K562 (cell line): Measurements from ENCODE around the gene UQCRC2. TPM values are rescaled to one million over a fixed set of nuclear protein-coding genes. Genes with fewer than 3 reads are reported as not detected.

Experiments used
- CBFA2T2 ChIP-seq: fragments of 450-650 bp; conservative IDR thresholded peaks from 2 replicates; pipeline ENCODE4 v1.6.1; 2017; ENCODE audit warnings: mild to moderate bottlenecking
- E2F6 ChIP-seq, 2 experiments: IDR thresholded peaks; 2 replicates each; pipeline ENCODE4 v1.6.1; 2011; ENCODE audit warnings: borderline replicate concordance in 1 of 2, control low read depth in 1 of 2, low read depth in 1 of 2, low read length in 1 of 2, mild to moderate bottlenecking in 1 of 2, mixed read lengths in 1 of 2, moderate library complexity in 1 of 2; ENCODE audit not compliant: insufficient read depth in 1 of 2, insufficient read length in 1 of 2, poor library complexity in 1 of 2, severe bottlenecking in 1 of 2; ENCODE audit errors: extremely low read depth in 1 of 2
- HNRNPK ChIP-seq: fragments of 200-400 bp; formaldehyde crosslinking; IDR thresholded peaks from one replicate; pipeline ENCODE4 v1.6.1; 2018; ENCODE audit warnings: mild to moderate bottlenecking, low read depth, low read length; ENCODE audit not compliant: poor library complexity, severe bottlenecking
- IFI16 ChIP-seq: fragments of 250-450 bp; sonication (Bioruptor Pico); IDR thresholded peaks from 2 replicates; pipeline ENCODE4 v2.1.2; 2022; ENCODE audit warnings: mild to moderate bottlenecking, inconsistent platforms
- PHF8 ChIP-seq: fragments of 200-600 bp; sonication (generic); IDR thresholded peaks from 2 replicates; pipeline ENCODE4 v1.6.1; 2012; ENCODE audit warnings: mixed run types, mild to moderate bottlenecking, inconsistent platforms, low read length, moderate library complexity, borderline replicate concordance
- PTBP1 ChIP-seq: fragments of 200-400 bp; formaldehyde crosslinking; IDR thresholded peaks from 2 replicates; pipeline ENCODE4 v1.6.1; 2017; ENCODE audit warnings: low read depth, low read length
- RBM25 ChIP-seq: fragments of 200-400 bp; formaldehyde crosslinking; IDR thresholded peaks from 2 replicates; pipeline ENCODE4 v1.6.1; 2018; ENCODE audit warnings: low read length, low read depth, moderate library complexity; ENCODE audit not compliant: severe bottlenecking
- RBM39 ChIP-seq: fragments of 200-400 bp; formaldehyde crosslinking; optimal IDR thresholded peaks from 2 replicates; pipeline ENCODE3; 2018; ENCODE audit warnings: low read depth, low read length
- RFX1 ChIP-seq: fragments of 450-650 bp; IDR thresholded peaks from 2 replicates; pipeline ENCODE4 v1.6.1; 2016; ENCODE audit warnings: mild to moderate bottlenecking, moderate library complexity
- RUNX1 ChIP-seq: sonication (generic); IDR thresholded peaks from 2 replicates; pipeline ENCODE4 v1.6.1; 2016; ENCODE audit warnings: antibody characterized with exemption, low read depth
- SMAD4 ChIP-seq: fragments of 250-450 bp; sonication (Bioruptor Pico); conservative IDR thresholded peaks from 2 replicates; pipeline ENCODE4 v1.8.0; 2021; ENCODE audit warnings: inconsistent platforms, mild to moderate bottlenecking, moderate library complexity
- TBP ChIP-seq: optimal IDR thresholded peaks from 2 replicates; pipeline ENCODE3; 2011; ENCODE audit warnings: low read depth, low read length, improper control_type of control experiment
- TFAP4 ChIP-seq: sonication (generic); formaldehyde crosslinking; IDR thresholded peaks from 2 replicates; pipeline ENCODE4 v1.8.0; 2022; ENCODE audit warnings: missing genetic modification reagents, mild to moderate bottlenecking, moderate library complexity, borderline replicate concordance
- ZBTB1 ChIP-seq: sonication (generic); formaldehyde crosslinking; IDR thresholded peaks from 2 replicates; pipeline ENCODE4 v1.8.1; 2023; ENCODE audit warnings: missing genetic modification reagents, low read depth, mild to moderate bottlenecking, borderline replicate concordance
- ZFP30 ChIP-seq: fragments of 250-450 bp; sonication (Bioruptor Pico); IDR thresholded peaks from 2 replicates; pipeline ENCODE4 v1.8.0; 2022; ENCODE audit warnings: moderate library complexity, mild to moderate bottlenecking, inconsistent platforms, borderline replicate concordance
- ZFX ChIP-seq: sonication (generic); formaldehyde crosslinking; IDR thresholded peaks from 2 replicates; pipeline ENCODE4 v1.8.0; 2022; ENCODE audit warnings: mild to moderate bottlenecking, missing genetic modification reagents, moderate library complexity
- polyA plus RNA-seq, 8 experiments: library from polyadenylated mRNA; depleted of rRNA in 4 of 8; stranded (reverse) in 5 of 8; unstranded in 3 of 8; fragments of >200 nt; fragmentation: Nextera tagmentation in 2 of 8; fragmentation: Illumina TruSeq in 1 of 8; extraction: Ambion mirVana in 2 of 8; extraction: Trizol in 1 of 8; gene quantifications; 2 replicates each; pipeline versions ENCODE4 v1.2.1 to v1.2.3, GENCODE V29; 2011 to 2014; ENCODE audit warnings: inconsistent platforms in 1 of 8, missing spikeins in 1 of 8
- total RNA-seq, 7 experiments: library from RNA; depleted of rRNA in 6 of 7; stranded (reverse); fragments of >200 nt in 6 of 7; fragmentation: Illumina TruSeq in 2 of 7; extraction: Trizol in 2 of 7; gene quantifications; 2 replicates each; pipeline versions ENCODE4 v1.2.1 to v1.2.3, GENCODE V29; 2011 to 2021; ENCODE audit warnings: low replicate concordance in 1 of 7
- TF ChIP-seq, protein P1 (sequence below): sonication (generic); formaldehyde crosslinking; IDR thresholded peaks from 2 replicates; pipeline ENCODE4 v1.8.0; 2022; ENCODE audit warnings: missing genetic modification reagents, mild to moderate bottlenecking, borderline replicate concordance
- TF ChIP-seq, protein P2 (sequence below): fragments of 450-650 bp; formaldehyde crosslinking; IDR thresholded peaks from 2 replicates; pipeline ENCODE4 v1.4.0; 2020; ENCODE audit warnings: mild to moderate bottlenecking, moderate library complexity
- TF ChIP-seq, protein P3 (sequence below), 2 experiments: fragments of 450-650 bp in 1 of 2; sonication (generic) in 1 of 2; formaldehyde crosslinking in 1 of 2; IDR thresholded peaks in 1 of 2; conservative IDR thresholded peaks in 1 of 2; 2 replicates each; pipeline versions ENCODE4 v1.6.1 to v1.8.1; 2016 to 2023; ENCODE audit warnings: mild to moderate bottlenecking in 2 of 2, moderate library complexity in 2 of 2, inconsistent platforms in 1 of 2, missing genetic modification reagents in 1 of 2

The UQCRC2 gene
- total and polyA plus RNA-seq, 9 of the 15 experiments (the other 6 are each of a cell fraction or from before 2014, with no cell fraction given), result 177 to 516 (median 319) TPM

DNA sequence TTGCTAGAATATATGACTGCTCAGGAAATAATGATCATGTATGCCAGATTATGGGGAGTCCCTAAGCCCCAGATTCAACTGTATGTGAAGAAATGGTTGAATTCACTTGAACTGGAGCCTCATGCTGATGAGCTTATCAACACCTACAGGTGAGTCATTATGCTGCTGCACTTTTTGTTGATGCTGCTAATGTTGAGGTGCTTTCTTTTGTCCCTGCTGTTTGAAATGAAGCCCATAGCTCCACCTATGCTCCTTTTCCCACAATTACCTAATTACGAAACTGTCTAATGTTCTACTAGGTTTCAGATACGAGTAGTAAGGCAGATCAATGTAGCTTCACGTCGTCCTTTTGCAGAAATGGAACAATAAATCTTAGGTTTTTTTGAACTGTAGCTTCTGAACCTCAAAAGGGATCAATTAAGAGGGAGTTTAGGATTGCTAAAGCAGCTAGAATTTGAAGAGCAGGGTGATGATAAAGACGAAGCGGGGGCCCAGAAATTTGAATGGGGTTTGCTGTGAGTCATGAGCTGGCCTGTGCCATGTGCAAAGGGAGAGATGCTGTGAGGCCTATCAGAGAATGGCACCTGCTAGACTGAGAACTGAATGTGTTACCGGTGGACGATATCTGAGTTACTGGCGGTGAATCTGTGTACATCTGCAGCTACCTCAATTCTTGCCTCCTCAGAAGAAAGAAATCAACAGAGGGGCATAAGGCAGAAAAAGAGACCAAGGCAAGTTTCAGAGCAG, 6.1 kb upstream of the UQCRC2 start (continued):
- TF ChIP-seq ZFX (CRISPR knock-in tag), result no peak
- TF ChIP-seq RBM39, result no peak
- TF ChIP-seq, protein P1, sequence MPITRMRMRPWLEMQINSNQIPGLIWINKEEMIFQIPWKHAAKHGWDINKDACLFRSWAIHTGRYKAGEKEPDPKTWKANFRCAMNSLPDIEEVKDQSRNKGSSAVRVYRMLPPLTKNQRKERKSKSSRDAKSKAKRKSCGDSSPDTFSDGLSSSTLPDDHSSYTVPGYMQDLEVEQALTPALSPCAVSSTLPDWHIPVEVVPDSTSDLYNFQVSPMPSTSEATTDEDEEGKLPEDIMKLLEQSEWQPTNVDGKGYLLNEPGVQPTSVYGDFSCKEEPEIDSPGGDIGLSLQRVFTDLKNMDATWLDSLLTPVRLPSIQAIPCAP (CRISPR knock-in tag), result no peak
- no peak for TF ChIP-seq ZFP30 (CRISPR knock-in tag)
- no peak for TF ChIP-seq IFI16 (CRISPR knock-in tag)
- TF ChIP-seq RBM25, result no peak
- no peak for TF ChIP-seq RFX1
- TF ChIP-seq PTBP1, result no peak
- TF ChIP-seq TBP, result no peak
- TF ChIP-seq, protein P2, sequence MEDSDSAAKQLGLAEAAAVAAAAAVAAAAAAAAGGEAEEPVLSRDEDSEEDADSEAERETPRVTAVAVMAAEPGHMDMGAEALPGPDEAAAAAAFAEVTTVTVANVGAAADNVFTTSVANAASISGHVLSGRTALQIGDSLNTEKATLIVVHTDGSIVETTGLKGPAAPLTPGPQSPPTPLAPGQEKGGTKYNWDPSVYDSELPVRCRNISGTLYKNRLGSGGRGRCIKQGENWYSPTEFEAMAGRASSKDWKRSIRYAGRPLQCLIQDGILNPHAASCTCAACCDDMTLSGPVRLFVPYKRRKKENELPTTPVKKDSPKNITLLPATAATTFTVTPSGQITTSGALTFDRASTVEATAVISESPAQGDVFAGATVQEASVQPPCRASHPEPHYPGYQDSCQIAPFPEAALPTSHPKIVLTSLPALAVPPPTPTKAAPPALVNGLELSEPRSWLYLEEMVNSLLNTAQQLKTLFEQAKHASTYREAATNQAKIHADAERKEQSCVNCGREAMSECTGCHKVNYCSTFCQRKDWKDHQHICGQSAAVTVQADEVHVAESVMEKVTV (CRISPR knock-in tag), result no peak
- no peak for TF ChIP-seq RUNX1
- no peak for TF ChIP-seq SMAD4
- no peak for TF ChIP-seq HNRNPK
- no peak for TF ChIP-seq TFAP4 (CRISPR knock-in tag)
- TF ChIP-seq ZBTB1 (CRISPR knock-in tag), result no peak
- no peak for TF ChIP-seq PHF8
- TF ChIP-seq CBFA2T2, result 0 out of 2 replicates have a peak, but pooled peaks have one; percentile 8
- no peak for TF ChIP-seq E2F6 (IDR thresholded peaks at IDR 0.05; ENCODE audit: borderline replicate concordance in 1 of 2, extremely low read depth in 1 of 2, insufficient read depth in 1 of 2, insufficient read length in 1 of 2, low read depth in 1 of 2, low read length in 1 of 2, poor library complexity in 1 of 2, severe bottlenecking in 1 of 2)
- TF ChIP-seq, protein P3, sequence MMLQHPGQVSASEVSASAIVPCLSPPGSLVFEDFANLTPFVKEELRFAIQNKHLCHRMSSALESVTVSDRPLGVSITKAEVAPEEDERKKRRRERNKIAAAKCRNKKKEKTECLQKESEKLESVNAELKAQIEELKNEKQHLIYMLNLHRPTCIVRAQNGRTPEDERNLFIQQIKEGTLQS (IDR thresholded peaks at IDR 0.05), result 0 out of 2 replicates have a peak, but pooled peaks have one; percentile 24
- TF ChIP-seq, protein P3 (CRISPR knock-in tag; conservative IDR thresholded peaks at IDR 0.05), result no peak
